DND-41 (cell line): Measurements from ENCODE around the gene GPR37.

ENCODE experiments used
- ATAC-seq: fragments of 200-7000 bp; cut with Tn5 transposase; 3 replicates; pipeline ENCODE4 v1.9.1; 2021; ENCODE audit warnings: low read depth; ENCODE audit not compliant: insufficient read depth
- DNase-seq: peaks from one replicate; pipeline ENCODE4 v3.0.0-alpha.2; 2020
- H2AFZ ChIP-seq: 2 replicates; pipeline ENCODE4 v1.6.0; 2012; ENCODE audit warnings: low read depth, low read length
- H3K27ac ChIP-seq: 2 replicates; pipeline ENCODE4 v1.5.1; 2012; ENCODE audit warnings: low read length, inconsistent platforms
- H3K27me3 ChIP-seq: fragments of 200-600 bp; sonication (generic); 2 replicates; pipeline ENCODE4 v1.6.0; 2012; ENCODE audit warnings: low read length, mild to moderate bottlenecking, inconsistent platforms; ENCODE audit not compliant: insufficient read depth, poor library complexity
- H3K36me3 ChIP-seq: 2 replicates; pipeline ENCODE4 v1.5.1; 2012; ENCODE audit warnings: low read length, inconsistent platforms; ENCODE audit not compliant: insufficient read depth
- H3K4me1 ChIP-seq: 2 replicates; pipeline ENCODE4 v1.5.1; 2012; ENCODE audit warnings: mild to moderate bottlenecking, low read length; ENCODE audit not compliant: insufficient read depth
- H3K4me2 ChIP-seq: 2 replicates; pipeline ENCODE4 v1.6.0; 2012; ENCODE audit warnings: mild to moderate bottlenecking, moderate library complexity, low read length, inconsistent platforms; ENCODE audit not compliant: insufficient read depth
- H3K4me3 ChIP-seq, 2 experiments: fragments of 200-600 bp in 1 of 2; shearing (Covaris generic) in 1 of 2; 2 replicates each; pipeline ENCODE4 v1.5.1; 2012 to 2016; ENCODE audit warnings: inconsistent platforms in 2 of 2, low read length in 2 of 2, mild to moderate bottlenecking in 2 of 2, low read depth in 1 of 2, moderate library complexity in 1 of 2
- H3K79me2 ChIP-seq: 2 replicates; pipeline ENCODE4 v1.6.0; 2012; ENCODE audit warnings: low read length, inconsistent platforms; ENCODE audit not compliant: insufficient read depth
- H3K9ac ChIP-seq: 2 replicates; pipeline ENCODE4 v1.6.0; 2012; ENCODE audit warnings: low read depth, mild to moderate bottlenecking, inconsistent platforms, low read length, moderate library complexity
- H3K9me3 ChIP-seq: 2 replicates; pipeline ENCODE4 v1.5.1; 2012; ENCODE audit warnings: low read length, moderate library complexity, mild to moderate bottlenecking, inconsistent platforms; ENCODE audit not compliant: insufficient read depth, severe bottlenecking
- H4K20me1 ChIP-seq: 2 replicates; pipeline ENCODE4 v1.6.0; 2012; ENCODE audit warnings: low read length; ENCODE audit not compliant: insufficient read depth
- CTCF ChIP-seq: IDR thresholded peaks from 2 replicates; pipeline ENCODE4 v1.5.1; 2012; ENCODE audit warnings: borderline replicate concordance, low read length, moderate library complexity, mild to moderate bottlenecking; ENCODE audit not compliant: poor library complexity, severe bottlenecking; ENCODE audit errors: extremely low read depth
- EZH2 ChIP-seq: IDR thresholded peaks from 3 replicates; pipeline ENCODE4 v1.6.1; 2012; ENCODE audit warnings: borderline replicate concordance, low read depth, mild to moderate bottlenecking, moderate library complexity, low read length, inconsistent platforms; ENCODE audit not compliant: severe bottlenecking

Gene GPR37

GRCh38 chr7:124811341-124811740 is 45.7 kb upstream of the GPR37 start:
- H3K27ac ChIP-seq = no peak overlapping the region
- H2AFZ ChIP-seq = no peak overlapping the region
- no peak overlapping the region for H3K9ac ChIP-seq
- H3K27me3 ChIP-seq = no peaks in the 10 kb centered on the region
- no peaks in the 10 kb centered on the region for H3K4me1 ChIP-seq
- ATAC-seq = no peak
- no peaks in the 10 kb centered on the region for H3K9me3 ChIP-seq
- H3K4me2 ChIP-seq = no peak overlapping the region
- no peak for DNase-seq
- H3K4me3 ChIP-seq = no peak overlapping the region
- H3K79me2 ChIP-seq = no peaks in the 10 kb centered on the region
- H4K20me1 ChIP-seq = no peaks in the 10 kb centered on the region
- H3K36me3 ChIP-seq = no peaks in the 10 kb centered on the region
- TF ChIP-seq EZH2 (no peak), CTCF (no peak)

GRCh38 chr7:124810605-124811004 is 45.0 kb upstream of the GPR37 start:
- no peaks in the 10 kb centered on the region for H3K9me3 ChIP-seq
- H3K4me1 ChIP-seq = no peaks in the 10 kb centered on the region
- TF ChIP-seq CTCF = no peak
- no peak for TF ChIP-seq EZH2
- H3K27ac ChIP-seq = no peak overlapping the region
- no peaks in the 10 kb centered on the region for H3K79me2 ChIP-seq
- no peaks in the 10 kb centered on the region for H3K36me3 ChIP-seq
- no peak overlapping the region for H3K4me3 ChIP-seq
- H3K4me2 ChIP-seq = no peak overlapping the region
- ATAC-seq = no peak
- H4K20me1 ChIP-seq = no peaks in the 10 kb centered on the region
- no peaks in the 10 kb centered on the region for H3K27me3 ChIP-seq
- DNase-seq = no peak
- H2AFZ ChIP-seq = no peak overlapping the region
- no peak overlapping the region for H3K9ac ChIP-seq

- no peaks in the 10 kb centered on the region for H3K4me1 ChIP-seq
- ATAC-seq = no peak
These were observed 42.6 kb upstream of the GPR37 start for GRCh38 chr7:124808206-124808605.

More at GRCh38 chr7:124808206-124808605, 42.6 kb upstream of the GPR37 start:
- Histone ChIP-seq H3K4me3 (no peak overlapping the region), H3K27me3 (no peaks in the 10 kb centered on the region), H3K9me3 (no peaks in the 10 kb centered on the region), H2AFZ (no peak overlapping the region), H3K79me2 (no peaks in the 10 kb centered on the region), H3K4me2 (no peak overlapping the region), H3K36me3 (no peaks in the 10 kb centered on the region), H3K9ac (no peak overlapping the region), H3K27ac (no peak overlapping the region), H4K20me1 (no peaks in the 10 kb centered on the region)
- TF ChIP-seq EZH2 = no peak
- no peak for TF ChIP-seq CTCF
- no peak for DNase-seq
